ENCODE measurements around the gene RPS6KA3.

RPS6KA3 gene

DNA sequence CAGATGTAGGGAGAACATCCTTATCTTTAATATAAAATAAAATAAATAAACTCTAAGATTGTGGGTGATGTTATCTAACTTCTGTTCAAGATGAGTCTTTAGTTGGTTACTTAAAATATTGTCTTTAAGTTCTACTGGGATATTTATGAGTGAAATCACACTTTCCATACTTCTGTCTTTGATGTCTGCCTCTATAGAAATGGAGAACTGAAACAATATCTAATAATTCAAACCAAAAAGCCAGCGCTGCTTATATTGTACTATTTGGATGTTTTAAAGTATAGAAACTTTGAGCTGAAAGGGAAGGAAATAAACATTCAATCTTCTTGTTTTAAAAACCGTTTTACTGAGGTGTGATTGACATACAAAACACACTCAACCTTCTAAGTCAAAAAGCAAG lies 44.8 kb upstream of the RPS6KA3 start:
- Histone ChIP-seq H3K4me3 (ENCODE audit: low read length in 2 of 2) (no peak overlapping the region), H3K4me2 (ENCODE audit: insufficient read depth, low read length, poor library complexity, severe bottlenecking) (no peak overlapping the region), H3K23ac (ENCODE audit: low read depth, low read length, poor library complexity) (no peak overlapping the region), H4K8ac (ENCODE audit: low read depth, low read length) (no peak overlapping the region), H3K4me1 (ENCODE audit: control insufficient read depth in 2 of 2, insufficient read depth in 1 of 2, low read depth in 1 of 2, low read length in 2 of 2) (peaks cover 0 to 2% of the 10 kb centered on the region in 2 donors), H2BK5ac (ENCODE audit: low read length) (no peak overlapping the region), H3K18ac (ENCODE audit: low read length) (no peak overlapping the region), H3K14ac (ENCODE audit: low read length) (no peak overlapping the region), H2BK15ac (ENCODE audit: low read length) (no peak overlapping the region), H3K79me1 (ENCODE audit: low read depth, low read length) (no peaks in the 10 kb centered on the region), H3K27ac (replicated peaks; ENCODE audit: low read length) (no peak overlapping the region), H3K4ac (ENCODE audit: low read length) (no peak overlapping the region), H2AK5ac (ENCODE audit: low read depth, low read length) (no peak overlapping the region), H2BK120ac (ENCODE audit: low read depth, low read length) (no peak overlapping the region), H2AFZ (ENCODE audit: low read length) (no peak overlapping the region), H3K9ac (ENCODE audit: low read depth, low read length, poor library complexity) (no peak overlapping the region), H3K36me3 (replicated peaks in 1 of 2; ENCODE audit: control insufficient read depth in 2 of 2, insufficient read depth in 2 of 2, low read length in 2 of 2) (no peaks in the 10 kb centered on the region), H3K27me3 (ENCODE audit: control insufficient read depth in 3 of 3, insufficient read depth in 3 of 3, low read depth in 1 of 3, low read length in 3 of 3) (peaks cover 0 to 12% (median 0%) of the 10 kb centered on the region in 3 experiments), H3K9me3 (replicated peaks in 1 of 2; ENCODE audit: control insufficient read depth in 2 of 2, insufficient read depth in 1 of 2, low read depth in 1 of 2, low read length in 2 of 2) (no peaks in the 10 kb centered on the region), H2BK12ac (ENCODE audit: low read length) (no peak overlapping the region), H4K91ac (ENCODE audit: low read depth, low read length, poor library complexity) (no peak overlapping the region)
- no CpG with 5 or more reads among the region's 2 CpGs for WGBS, 2 donors (ENCODE audit: extremely low coverage in 2 of 2, insufficient read length in 2 of 2, insufficient replicate concordance in 1 of 2)
- no peak for DNase-seq (ENCODE audit: low spot score)

DNA sequence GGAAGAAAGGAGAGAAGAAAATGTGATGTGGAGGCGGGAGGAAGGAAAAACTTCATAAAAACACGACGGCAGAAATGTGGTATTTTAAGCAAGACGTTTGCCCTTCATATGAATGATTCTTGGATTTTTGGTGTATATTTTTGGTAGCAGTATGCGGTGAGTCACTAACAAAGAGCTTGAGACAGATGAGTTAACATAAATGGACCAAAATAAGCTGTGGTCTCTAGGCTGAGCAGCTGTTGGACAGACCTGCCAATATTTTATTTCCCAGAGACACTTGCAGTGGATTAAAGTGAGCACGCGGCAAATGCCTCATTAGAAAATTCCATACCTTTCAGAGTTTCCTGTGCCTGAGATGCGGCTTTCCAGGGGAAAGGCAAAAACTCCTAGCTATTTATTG lies 43.1 kb upstream of the RPS6KA3 start:
- H3K36me3 ChIP-seq (replicated peaks in 1 of 2; ENCODE audit: control insufficient read depth in 2 of 2, insufficient read depth in 2 of 2, low read length in 2 of 2), result no peaks in the 10 kb centered on the region
- H4K8ac ChIP-seq (ENCODE audit: low read depth, low read length), result no peak overlapping the region
- no peak overlapping the region for H2AFZ ChIP-seq (ENCODE audit: low read length)
- peaks cover 0 to 12% (median 0%) of the 10 kb centered on the region in 3 experiments for H3K27me3 ChIP-seq (ENCODE audit: control insufficient read depth in 3 of 3, insufficient read depth in 3 of 3, low read depth in 1 of 3, low read length in 3 of 3)
- no peak overlapping the region for H2BK12ac ChIP-seq (ENCODE audit: low read length)
- H2BK120ac ChIP-seq (ENCODE audit: low read depth, low read length), result no peak overlapping the region
- no peak overlapping the region for H2BK15ac ChIP-seq (ENCODE audit: low read length)
- no peak overlapping the region for H3K27ac ChIP-seq (replicated peaks; ENCODE audit: low read length)
- H4K91ac ChIP-seq (ENCODE audit: low read depth, low read length, poor library complexity), result no peak overlapping the region
- DNase-seq (ENCODE audit: low spot score), result no peak
- no peak overlapping the region for H3K23ac ChIP-seq (ENCODE audit: low read depth, low read length, poor library complexity)
- no peak overlapping the region for H3K4me2 ChIP-seq (ENCODE audit: insufficient read depth, low read length, poor library complexity, severe bottlenecking)
- no peak overlapping the region for H3K9ac ChIP-seq (ENCODE audit: low read depth, low read length, poor library complexity)
- H3K79me1 ChIP-seq (ENCODE audit: low read depth, low read length), result no peaks in the 10 kb centered on the region
- H3K9me3 ChIP-seq (replicated peaks in 1 of 2; ENCODE audit: control insufficient read depth in 2 of 2, insufficient read depth in 1 of 2, low read depth in 1 of 2, low read length in 2 of 2), result no peaks in the 10 kb centered on the region
- peaks cover 0 to 2% of the 10 kb centered on the region in 2 donors for H3K4me1 ChIP-seq (ENCODE audit: control insufficient read depth in 2 of 2, insufficient read depth in 1 of 2, low read depth in 1 of 2, low read length in 2 of 2)
- WGBS, 2 donors (ENCODE audit: extremely low coverage in 2 of 2, insufficient read length in 2 of 2, insufficient replicate concordance in 1 of 2), result 100% methylated on average over 2 of the region's 8 CpGs; no CpG with 5 or more reads in 1 of the 2 donors
- no peak overlapping the region for H2AK5ac ChIP-seq (ENCODE audit: low read depth, low read length)
- no peak overlapping the region for H3K18ac ChIP-seq (ENCODE audit: low read length)
- no peak overlapping the region for H2BK5ac ChIP-seq (ENCODE audit: low read length)
- no peak overlapping the region for H3K4me3 ChIP-seq (ENCODE audit: low read length in 2 of 2)
- no peak overlapping the region for H3K14ac ChIP-seq (ENCODE audit: low read length)
- no peak overlapping the region for H3K4ac ChIP-seq (ENCODE audit: low read length)

DNA sequence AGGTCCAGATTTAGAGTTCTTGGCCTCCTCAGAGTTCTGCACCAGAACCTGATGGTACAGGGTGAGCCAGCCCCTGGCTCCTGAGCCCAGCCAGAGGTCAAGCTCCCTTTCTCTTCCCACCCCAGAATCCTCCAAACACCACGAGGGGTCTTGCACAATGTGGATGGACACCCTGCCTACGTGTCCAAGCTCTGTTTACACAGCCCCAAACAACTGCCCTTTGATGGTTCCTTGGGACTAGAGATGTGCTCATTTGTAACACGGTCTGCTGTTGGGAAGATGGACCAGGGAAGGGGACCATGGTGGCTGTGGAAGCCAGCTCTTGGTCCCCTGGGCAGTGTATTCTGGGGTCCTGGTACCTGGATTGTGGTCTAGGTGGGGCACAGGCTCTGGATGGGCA lies 40.0 kb upstream of the RPS6KA3 start:
- Histone ChIP-seq H3K14ac (ENCODE audit: low read length) (no peak overlapping the region), H2BK15ac (ENCODE audit: low read length) (no peak overlapping the region), H3K79me1 (ENCODE audit: low read depth, low read length) (no peaks in the 10 kb centered on the region), H2AK5ac (ENCODE audit: low read depth, low read length) (no peak overlapping the region), H3K36me3 (replicated peaks in 1 of 2; ENCODE audit: control insufficient read depth in 2 of 2, insufficient read depth in 2 of 2, low read length in 2 of 2) (no peaks in the 10 kb centered on the region), H3K9me3 (replicated peaks in 1 of 2; ENCODE audit: control insufficient read depth in 2 of 2, insufficient read depth in 1 of 2, low read depth in 1 of 2, low read length in 2 of 2) (no peaks in the 10 kb centered on the region), H3K9ac (ENCODE audit: low read depth, low read length, poor library complexity) (no peak overlapping the region), H3K4me1 (ENCODE audit: control insufficient read depth in 2 of 2, insufficient read depth in 1 of 2, low read depth in 1 of 2, low read length in 2 of 2) (peaks cover 0 to 2% of the 10 kb centered on the region in 2 donors), H3K4me2 (ENCODE audit: insufficient read depth, low read length, poor library complexity, severe bottlenecking) (no peak overlapping the region), H3K27ac (replicated peaks; ENCODE audit: low read length) (no peak overlapping the region), H3K27me3 (ENCODE audit: control insufficient read depth in 3 of 3, insufficient read depth in 3 of 3, low read depth in 1 of 3, low read length in 3 of 3) (peaks cover 0 to 5% (median 0%) of the 10 kb centered on the region in 3 experiments), H2BK120ac (ENCODE audit: low read depth, low read length) (no peak overlapping the region), H2BK12ac (ENCODE audit: low read length) (no peak overlapping the region), H3K23ac (ENCODE audit: low read depth, low read length, poor library complexity) (no peak overlapping the region), H2AFZ (ENCODE audit: low read length) (no peak overlapping the region), H2BK5ac (ENCODE audit: low read length) (no peak overlapping the region), H3K18ac (ENCODE audit: low read length) (no peak overlapping the region), H3K4ac (ENCODE audit: low read length) (no peak overlapping the region), H4K8ac (ENCODE audit: low read depth, low read length) (no peak overlapping the region), H3K4me3 (ENCODE audit: low read length in 2 of 2) (no peak overlapping the region), H4K91ac (ENCODE audit: low read depth, low read length, poor library complexity) (no peak overlapping the region)
- no peak for DNase-seq (ENCODE audit: low spot score)
- no CpG with 5 or more reads among the region's 3 CpGs for WGBS, 2 donors (ENCODE audit: extremely low coverage in 2 of 2, insufficient read length in 2 of 2, insufficient replicate concordance in 1 of 2)

DNA sequence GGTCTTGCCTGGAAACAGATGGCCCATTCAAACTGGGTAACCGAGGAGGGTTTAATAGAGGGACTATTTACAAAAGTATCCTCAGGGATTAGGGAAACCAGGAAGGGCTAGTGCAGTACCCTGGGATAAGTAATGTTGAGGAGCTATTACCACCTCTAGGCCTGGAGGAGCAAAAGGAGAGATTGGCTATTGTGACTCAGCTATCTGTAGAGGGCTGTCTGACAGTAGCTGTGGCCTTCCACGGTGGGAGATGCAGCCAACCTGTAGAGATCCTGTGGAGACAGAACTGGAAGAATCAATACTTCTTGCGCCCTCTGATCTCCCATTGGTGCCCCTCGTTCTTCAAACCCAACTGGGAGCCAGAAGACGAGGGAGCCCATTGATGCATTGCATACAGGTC lies 34.1 kb upstream of the RPS6KA3 start:
- no CpG with 5 or more reads among the region's 5 CpGs for WGBS, 2 donors (ENCODE audit: extremely low coverage in 2 of 2, insufficient read length in 2 of 2, insufficient replicate concordance in 1 of 2)
- no peaks in the 10 kb centered on the region for H3K4me1 ChIP-seq (ENCODE audit: control insufficient read depth in 2 of 2, insufficient read depth in 1 of 2, low read depth in 1 of 2, low read length in 2 of 2)
- no peaks in the 10 kb centered on the region for H3K9me3 ChIP-seq (replicated peaks in 1 of 2; ENCODE audit: control insufficient read depth in 2 of 2, insufficient read depth in 1 of 2, low read depth in 1 of 2, low read length in 2 of 2)
- H3K14ac ChIP-seq (ENCODE audit: low read length), result no peak overlapping the region
- H3K23ac ChIP-seq (ENCODE audit: low read depth, low read length, poor library complexity), result no peak overlapping the region
- H3K27me3 ChIP-seq (ENCODE audit: control insufficient read depth in 3 of 3, insufficient read depth in 3 of 3, low read depth in 1 of 3, low read length in 3 of 3), result no peaks in the 10 kb centered on the region
- no peak overlapping the region for H3K27ac ChIP-seq (replicated peaks; ENCODE audit: low read length)
- no peak overlapping the region for H3K4me3 ChIP-seq (ENCODE audit: low read length in 2 of 2)
- H2BK12ac ChIP-seq (ENCODE audit: low read length), result no peak overlapping the region
- no peak overlapping the region for H4K91ac ChIP-seq (ENCODE audit: low read depth, low read length, poor library complexity)
- DNase-seq (ENCODE audit: low spot score), result no peak
- no peak overlapping the region for H3K18ac ChIP-seq (ENCODE audit: low read length)
- no peaks in the 10 kb centered on the region for H3K79me1 ChIP-seq (ENCODE audit: low read depth, low read length)
- H2AK5ac ChIP-seq (ENCODE audit: low read depth, low read length), result no peak overlapping the region
- no peak overlapping the region for H4K8ac ChIP-seq (ENCODE audit: low read depth, low read length)
- H2BK120ac ChIP-seq (ENCODE audit: low read depth, low read length), result no peak overlapping the region
- H2BK15ac ChIP-seq (ENCODE audit: low read length), result no peak overlapping the region
- H3K4me2 ChIP-seq (ENCODE audit: insufficient read depth, low read length, poor library complexity, severe bottlenecking), result no peak overlapping the region
- H3K4ac ChIP-seq (ENCODE audit: low read length), result no peak overlapping the region
- no peak overlapping the region for H2BK5ac ChIP-seq (ENCODE audit: low read length)
- H3K9ac ChIP-seq (ENCODE audit: low read depth, low read length, poor library complexity), result no peak overlapping the region
- H2AFZ ChIP-seq (ENCODE audit: low read length), result no peak overlapping the region
- no peaks in the 10 kb centered on the region for H3K36me3 ChIP-seq (replicated peaks in 1 of 2; ENCODE audit: control insufficient read depth in 2 of 2, insufficient read depth in 2 of 2, low read length in 2 of 2)
